ENCODE results near the gene DAPL1. TPM values are rescaled to one million over a fixed set of nuclear protein-coding genes. Genes with fewer than 3 reads are reported as not detected.
A peak's percentile ranks its signal among the peaks of the same experiment; 100 is the strongest.

Gene DAPL1
- total and polyA plus RNA-seq, 2 donors (not counting 1 experiment from before 2014, with no cell fraction given): not detected

DNA sequence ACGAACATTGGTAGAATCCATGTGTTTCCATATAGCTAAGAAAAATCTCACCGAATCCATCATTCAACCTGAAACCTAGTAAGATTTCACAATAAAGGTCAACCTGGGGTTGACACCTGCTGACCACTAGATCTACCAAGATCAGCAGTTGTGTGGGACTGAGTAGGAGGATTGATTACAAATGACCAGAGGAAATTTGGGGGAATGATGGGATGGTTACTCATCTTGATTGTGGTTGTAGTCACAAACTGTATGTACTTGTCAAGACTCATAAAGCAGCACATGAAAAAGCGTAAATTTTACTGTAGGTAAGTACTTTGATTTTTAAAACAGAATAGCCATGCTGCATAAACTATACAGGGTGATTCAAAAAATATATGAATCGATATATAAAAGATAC is 14.7 kb downstream of the DAPL1 start:
- DNase-seq (ENCODE audit: low read depth in 2 of 2): peak in 1 of 2 donors; percentile 47
- TF ChIP-seq EZH2 (IDR thresholded peaks at IDR 0.05; ENCODE audit: low read length, missing control alignments): no peak
- TF ChIP-seq, protein P1, sequence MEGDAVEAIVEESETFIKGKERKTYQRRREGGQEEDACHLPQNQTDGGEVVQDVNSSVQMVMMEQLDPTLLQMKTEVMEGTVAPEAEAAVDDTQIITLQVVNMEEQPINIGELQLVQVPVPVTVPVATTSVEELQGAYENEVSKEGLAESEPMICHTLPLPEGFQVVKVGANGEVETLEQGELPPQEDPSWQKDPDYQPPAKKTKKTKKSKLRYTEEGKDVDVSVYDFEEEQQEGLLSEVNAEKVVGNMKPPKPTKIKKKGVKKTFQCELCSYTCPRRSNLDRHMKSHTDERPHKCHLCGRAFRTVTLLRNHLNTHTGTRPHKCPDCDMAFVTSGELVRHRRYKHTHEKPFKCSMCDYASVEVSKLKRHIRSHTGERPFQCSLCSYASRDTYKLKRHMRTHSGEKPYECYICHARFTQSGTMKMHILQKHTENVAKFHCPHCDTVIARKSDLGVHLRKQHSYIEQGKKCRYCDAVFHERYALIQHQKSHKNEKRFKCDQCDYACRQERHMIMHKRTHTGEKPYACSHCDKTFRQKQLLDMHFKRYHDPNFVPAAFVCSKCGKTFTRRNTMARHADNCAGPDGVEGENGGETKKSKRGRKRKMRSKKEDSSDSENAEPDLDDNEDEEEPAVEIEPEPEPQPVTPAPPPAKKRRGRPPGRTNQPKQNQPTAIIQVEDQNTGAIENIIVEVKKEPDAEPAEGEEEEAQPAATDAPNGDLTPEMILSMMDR (conservative IDR thresholded peaks at IDR 0.05 in 1 of 2, IDR thresholded peaks at IDR 0.05 in 1 of 2; ENCODE audit: low read depth in 1 of 2, low read length in 2 of 2): no peak
- Histone ChIP-seq H2AFZ (ENCODE audit: low read length) (no peak overlapping the region), H3K4me1 (ENCODE audit: control insufficient read depth, extremely low read depth, insufficient read depth, low read length) (no peaks in the 10 kb centered on the region), H3K79me2 (ENCODE audit: control insufficient read depth, insufficient read depth, low read length) (no peaks in the 10 kb centered on the region), H3K36me3 (ENCODE audit: control insufficient read depth, insufficient read depth, low read length) (no peaks in the 10 kb centered on the region), H3K9me3 (ENCODE audit: control insufficient read depth, insufficient read depth, low read depth, low read length) (no peaks in the 10 kb centered on the region), H4K20me1 (ENCODE audit: control insufficient read depth, extremely low read depth, insufficient read depth, low read length) (no peaks in the 10 kb centered on the region), H3K4me3 (replicated peaks in 1 of 4; ENCODE audit: control extremely low read depth in 1 of 4, insufficient read depth in 1 of 4, low read depth in 3 of 4, low read length in 4 of 4) (no peak overlapping the region), H3K27me3 (ENCODE audit: control insufficient read depth, insufficient read depth, low read length) (peaks cover 2% of the 10 kb centered on the region), H3K27ac (ENCODE audit: insufficient read depth, low read length) (no peak overlapping the region), H3K4me2 (ENCODE audit: extremely low read depth, insufficient read depth, low read length) (no peak overlapping the region), H3K9ac (ENCODE audit: insufficient read depth, low read length) (no peak overlapping the region)

DNA sequence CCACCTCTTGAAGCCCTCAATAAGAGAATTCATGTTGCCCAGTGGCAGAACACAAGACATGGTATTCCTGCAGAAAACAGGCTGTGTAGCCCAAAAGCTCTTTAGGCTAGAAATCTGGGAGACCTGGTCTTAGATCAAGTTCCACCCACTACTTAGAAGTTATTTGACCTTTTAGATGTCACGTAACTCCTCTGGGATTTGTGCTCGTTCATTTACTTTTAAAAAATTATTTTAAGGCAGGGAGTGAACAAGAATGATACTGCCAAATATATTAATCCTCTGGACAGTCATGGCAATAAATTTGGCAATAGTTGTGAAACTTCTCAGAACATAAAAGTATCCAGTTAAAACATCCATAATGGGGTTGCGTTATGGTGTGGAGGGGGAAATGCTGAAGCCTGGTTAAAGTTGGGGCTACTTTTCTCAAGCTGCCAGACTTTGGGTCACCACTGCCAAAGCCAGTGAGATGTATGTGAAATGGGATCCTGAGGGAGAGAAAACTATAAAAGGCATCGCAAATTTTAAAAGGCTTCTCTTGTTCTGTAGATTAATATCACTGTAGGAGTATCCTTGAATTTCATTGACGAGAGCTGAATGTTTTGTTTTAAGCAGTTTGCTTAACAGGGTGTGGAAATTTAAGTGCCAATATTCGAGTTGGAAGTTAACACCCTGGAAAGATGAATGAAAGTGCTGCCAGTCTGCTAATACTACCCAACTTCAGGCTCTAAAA is 15.8 kb downstream of the DAPL1 start:
- Histone ChIP-seq H2AFZ (ENCODE audit: low read length) (no peak overlapping the region), H3K79me2 (ENCODE audit: control insufficient read depth, insufficient read depth, low read length) (no peaks in the 10 kb centered on the region), H3K4me1 (ENCODE audit: control insufficient read depth, extremely low read depth, insufficient read depth, low read length) (no peaks in the 10 kb centered on the region), H3K4me2 (ENCODE audit: extremely low read depth, insufficient read depth, low read length) (no peak overlapping the region), H3K36me3 (ENCODE audit: control insufficient read depth, insufficient read depth, low read length) (no peaks in the 10 kb centered on the region), H3K27ac (ENCODE audit: insufficient read depth, low read length) (no peak overlapping the region), H3K9me3 (ENCODE audit: control insufficient read depth, insufficient read depth, low read depth, low read length) (no peaks in the 10 kb centered on the region), H3K9ac (ENCODE audit: insufficient read depth, low read length) (no peak overlapping the region), H3K4me3 (replicated peaks in 1 of 4; ENCODE audit: control extremely low read depth in 1 of 4, insufficient read depth in 1 of 4, low read depth in 3 of 4, low read length in 4 of 4) (no peak overlapping the region), H3K27me3 (ENCODE audit: control insufficient read depth, insufficient read depth, low read length) (peaks cover 2% of the 10 kb centered on the region), H4K20me1 (ENCODE audit: control insufficient read depth, extremely low read depth, insufficient read depth, low read length) (peaks cover 1% of the 10 kb centered on the region)
- no peak for DNase-seq (ENCODE audit: low read depth in 2 of 2)
- TF ChIP-seq, protein P1 (conservative IDR thresholded peaks at IDR 0.05 in 1 of 2, IDR thresholded peaks at IDR 0.05 in 1 of 2; ENCODE audit: low read depth in 1 of 2, low read length in 2 of 2): no peak
- TF ChIP-seq EZH2 (IDR thresholded peaks at IDR 0.05; ENCODE audit: low read length, missing control alignments): no peak

DNA sequence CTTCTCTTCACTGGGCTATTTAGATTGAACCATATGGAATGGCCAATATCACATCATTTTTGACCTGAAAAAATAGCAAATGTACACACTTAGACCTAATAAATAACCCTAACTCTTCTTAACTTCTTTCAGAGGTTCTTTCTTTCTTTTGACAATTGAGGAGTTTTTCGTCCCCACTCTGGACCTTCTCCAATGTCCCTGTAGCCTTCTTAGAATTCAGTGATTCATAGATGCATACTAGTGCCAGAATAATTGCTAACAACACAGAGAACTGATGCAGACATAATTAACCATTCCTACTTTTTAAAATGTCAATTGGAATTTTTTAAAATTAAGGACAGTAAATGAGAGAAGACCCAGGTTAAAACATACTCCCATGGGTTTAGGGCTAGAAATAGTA is 20.0 kb downstream of the DAPL1 start:
- H3K27me3 ChIP-seq (ENCODE audit: control insufficient read depth, insufficient read depth, low read length): peaks cover 2% of the 10 kb centered on the region

More for the DNA sequence above, 20.0 kb downstream of the DAPL1 start:
- Histone ChIP-seq H2AFZ (ENCODE audit: low read length) (no peak overlapping the region), H3K4me2 (ENCODE audit: extremely low read depth, insufficient read depth, low read length) (no peak overlapping the region), H3K79me2 (ENCODE audit: control insufficient read depth, insufficient read depth, low read length) (no peaks in the 10 kb centered on the region), H3K36me3 (ENCODE audit: control insufficient read depth, insufficient read depth, low read length) (no peaks in the 10 kb centered on the region), H3K4me3 (replicated peaks in 1 of 4; ENCODE audit: control extremely low read depth in 1 of 4, insufficient read depth in 1 of 4, low read depth in 3 of 4, low read length in 4 of 4) (no peak overlapping the region), H3K9ac (ENCODE audit: insufficient read depth, low read length) (no peak overlapping the region), H4K20me1 (ENCODE audit: control insufficient read depth, extremely low read depth, insufficient read depth, low read length) (peaks cover 1% of the 10 kb centered on the region), H3K9me3 (ENCODE audit: control insufficient read depth, insufficient read depth, low read depth, low read length) (no peaks in the 10 kb centered on the region), H3K4me1 (ENCODE audit: control insufficient read depth, extremely low read depth, insufficient read depth, low read length) (no peaks in the 10 kb centered on the region), H3K27ac (ENCODE audit: insufficient read depth, low read length) (no peak overlapping the region)
- peak in 1 of 2 donors; percentile 23 for DNase-seq (ENCODE audit: low read depth in 2 of 2)
- TF ChIP-seq, protein P1 (conservative IDR thresholded peaks at IDR 0.05 in 1 of 2, IDR thresholded peaks at IDR 0.05 in 1 of 2; ENCODE audit: low read depth in 1 of 2, low read length in 2 of 2): no peak
- no peak for TF ChIP-seq EZH2 (IDR thresholded peaks at IDR 0.05; ENCODE audit: low read length, missing control alignments)

Measured in fibroblast of lung (primary cell).